HCT116 (cell line): ENCODE results near the gene CCM2. TPM values are rescaled to one million over a fixed set of nuclear protein-coding genes. Genes with fewer than 3 reads are reported as not detected.

Source experiments
- ATAC-seq: fragments of 200-7000 bp; cut with Tn5 transposase; 2 replicates; pipeline ENCODE4 v1.9.1; 2020; ENCODE audit warnings: mild to moderate bottlenecking, moderate library complexity
- BruUV-seq: library from RNA; stranded (reverse); fragments of 400-500 nt; replicated peaks from 2 replicates; lab custom pipeline; 2021; lab: Mats Ljungman, UMichigan
- CTCF ChIA-PET: fragments of 300-600 bp; sonication (Branson Sonifier 250); formaldehyde crosslinking; loops from one replicate; lab custom pipeline; 2021; ENCODE audit warnings: antibody characterized with exemption; lab: Charles Lee
- POLR2A ChIA-PET: fragments of 300-600, 350-600 bp; sonication (Branson Sonifier 250); formaldehyde crosslinking; loops from one replicate; lab custom pipeline; 2021; ENCODE audit warnings: antibody characterized with exemption; lab: Charles Lee
- RAD21 ChIA-PET, 2 experiments: fragments of 300-600 bp; sonication (Branson Sonifier 250); formaldehyde crosslinking; loops; one replicate each; lab custom pipeline; 2023; ENCODE audit warnings: low total read pairs in 2 of 2; ENCODE audit not compliant: uncharacterized antibody in 2 of 2, unreplicated experiment in 2 of 2, low non-redundant PET in 1 of 2; lab: Charles Lee
- DNase-seq: peaks from one replicate; pipeline ENCODE4 v3.0.0-alpha.2; 2010; ENCODE audit warnings: low read depth, low spot score
- H2AFZ ChIP-seq: fragments of 200-600 bp; shearing (Covaris generic), sonication (generic); 2 replicates; pipeline ENCODE4 v1.6.1; 2017; ENCODE audit warnings: low read depth, mixed run types, mixed read lengths, antibody characterized with exemption, low read length; ENCODE audit not compliant: poor library complexity, severe bottlenecking
- H3K27ac ChIP-seq: 2 replicates; pipeline ENCODE4 v1.5.1; 2012; ENCODE audit warnings: low read depth, low read length
- H3K27me3 ChIP-seq: fragments of 200-600 bp; sonication (generic); 2 replicates; pipeline ENCODE4 v1.6.1; 2016; ENCODE audit warnings: mixed run types, low read length, mixed read lengths; ENCODE audit not compliant: insufficient read depth
- H3K36me3 ChIP-seq, 2 experiments: fragments of 200-500 bp in 1 of 2; fragments of 200-600 bp in 1 of 2; sonication (Bioruptor generic) in 1 of 2; sonication (generic) in 1 of 2; 2 replicates each; pipeline versions ENCODE4 v1.5.1 to v1.6.1; 2014 to 2016; ENCODE audit warnings: low read length in 2 of 2, inconsistent platforms in 1 of 2, mixed read lengths in 1 of 2, mixed run types in 1 of 2; ENCODE audit not compliant: insufficient read depth in 2 of 2, control insufficient read depth in 1 of 2
- H3K4me1 ChIP-seq, 2 experiments: fragments of 200-600 bp in 1 of 2; sonication (generic) in 1 of 2; 2 replicates each; pipeline versions ENCODE4 v1.5.1 to v1.6.1; 2012 to 2017; ENCODE audit warnings: low read length in 2 of 2, inconsistent platforms in 1 of 2, mild to moderate bottlenecking in 1 of 2, mixed read lengths in 1 of 2, mixed run types in 1 of 2, moderate library complexity in 1 of 2; ENCODE audit not compliant: insufficient read depth in 2 of 2, control insufficient read depth in 1 of 2
- H3K4me2 ChIP-seq: fragments of 200-600 bp; sonication (generic); 2 replicates; pipeline ENCODE4 v1.6.1; 2017; ENCODE audit warnings: mixed run types, low read length, mixed read lengths
- H3K4me3 ChIP-seq, 2 experiments: fragments of 200-600 bp in 1 of 2; sonication (generic) in 1 of 2; replicated peaks in 1 of 2; 2 replicates each; pipeline ENCODE4 v1.5.1; 2011 to 2016; ENCODE audit warnings: low read length in 2 of 2, control low read depth in 1 of 2, low read depth in 1 of 2, mild to moderate bottlenecking in 1 of 2, mixed read lengths in 1 of 2, mixed run types in 1 of 2
- H3K79me2 ChIP-seq: fragments of 200-600 bp; sonication (generic); 2 replicates; pipeline ENCODE4 v1.6.1; 2017; ENCODE audit warnings: mild to moderate bottlenecking, mixed run types, low read length, moderate library complexity, mixed read lengths; ENCODE audit not compliant: insufficient read depth
- H3K9ac ChIP-seq: fragments of 200-600 bp; sonication (generic); 2 replicates; pipeline ENCODE4 v1.6.1; 2016; ENCODE audit warnings: low read length, mixed read lengths
- H3K9me2 ChIP-seq: fragments of 200-600 bp; sonication (generic), shearing (Covaris generic); 2 replicates; pipeline ENCODE4 v1.6.1; 2017; ENCODE audit warnings: mixed run types, mild to moderate bottlenecking, moderate library complexity; ENCODE audit not compliant: insufficient read depth
- H3K9me3 ChIP-seq, 2 experiments: fragments of 200-500 bp in 1 of 2; fragments of 200-600 bp in 1 of 2; sonication (Bioruptor generic) in 1 of 2; sonication (generic) in 1 of 2; 2 replicates each; pipeline ENCODE4 v1.6.1; 2014 to 2017; ENCODE audit warnings: low read length in 2 of 2, mixed read lengths in 2 of 2, inconsistent platforms in 1 of 2, low read depth in 1 of 2, mild to moderate bottlenecking in 1 of 2, mixed run types in 1 of 2, moderate library complexity in 1 of 2; ENCODE audit not compliant: control insufficient read depth in 1 of 2, insufficient read depth in 1 of 2
- H4K20me1 ChIP-seq: fragments of 200-600 bp; sonication (generic), shearing (Covaris generic); 2 replicates; pipeline ENCODE4 v1.6.1; 2017; ENCODE audit warnings: mixed run types, mild to moderate bottlenecking, moderate library complexity; ENCODE audit not compliant: insufficient read depth
- ATF3 ChIP-seq: IDR thresholded peaks from 2 replicates; pipeline ENCODE4 v1.6.1; 2012
- CBX3 ChIP-seq: IDR thresholded peaks from 2 replicates; pipeline ENCODE4 v1.6.1; 2012; ENCODE audit warnings: low read depth
- CEBPB ChIP-seq: IDR thresholded peaks from 2 replicates; pipeline ENCODE4 v1.6.1; 2012; ENCODE audit warnings: low read depth
- EGR1 ChIP-seq: IDR thresholded peaks from 2 replicates; pipeline ENCODE4 v1.6.1; 2012; ENCODE audit warnings: low read depth
- EZH2 ChIP-seq: fragments of 200-600 bp; sonication (generic); IDR thresholded peaks from 2 replicates; pipeline ENCODE4 v1.6.1; 2017; ENCODE audit warnings: antibody characterized with exemption, mixed run types
- EZH2phosphoT487 ChIP-seq: fragments of 200-600 bp; IDR thresholded peaks from 2 replicates; pipeline ENCODE4 v1.6.1; 2018; ENCODE audit warnings: antibody characterized with exemption, borderline replicate concordance
- FOSL1 ChIP-seq: IDR thresholded peaks from 2 replicates; pipeline ENCODE4 v1.6.1; 2012; ENCODE audit warnings: low read depth
- JUND ChIP-seq: IDR thresholded peaks from 2 replicates; pipeline ENCODE4 v1.6.1; 2012
- MAX ChIP-seq: IDR thresholded peaks from 2 replicates; pipeline ENCODE4 v1.6.1; 2012
- POLR2A ChIP-seq: IDR thresholded peaks from 2 replicates; pipeline ENCODE4 v1.7.0; 2011; ENCODE audit warnings: borderline replicate concordance; ENCODE audit not compliant: insufficient read depth, insufficient read length; ENCODE audit errors: extremely low read depth
- RAD21 ChIP-seq: IDR thresholded peaks from 2 replicates; pipeline ENCODE4 v1.6.1; 2012; ENCODE audit warnings: low read depth, mild to moderate bottlenecking
- REST ChIP-seq: IDR thresholded peaks from 2 replicates; pipeline ENCODE4 v1.6.1; 2012; ENCODE audit warnings: low read depth
- SIN3A ChIP-seq: IDR thresholded peaks from 2 replicates; pipeline ENCODE4 v1.6.1; 2012; ENCODE audit warnings: low read depth
- SRF ChIP-seq: IDR thresholded peaks from 2 replicates; pipeline ENCODE4 v1.6.1; 2012; ENCODE audit warnings: low read depth
- YY1 ChIP-seq: IDR thresholded peaks from 2 replicates; pipeline ENCODE4 v1.6.1; 2011; ENCODE audit warnings: low read length, low read depth, moderate library complexity, mild to moderate bottlenecking; ENCODE audit not compliant: insufficient replicate concordance; ENCODE audit errors: extremely low read depth
- ZFX ChIP-seq: fragments of 450-650 bp; IDR thresholded peaks from 2 replicates; pipeline ENCODE4 v1.6.1; 2017
- intact Hi-C: fragments of 100-400 bp; cut with micrococcal nuclease; formaldehyde crosslinking; loops from 2 replicates; pipeline ENCODE4 v1.10.0; 2022
- total RNA-seq: library from RNA; stranded (reverse); gene quantifications from one replicate; pipeline ENCODE4 v1.2.1, GENCODE V29; 2021; ENCODE audit not compliant: unreplicated experiment

CCM2 gene
- total RNA-seq, 1 experiment from 2014 or later, result 34.4 TPM

GRCh38 chr7:45036317-45036716 lies 36.3 kb downstream of the CCM2 start:
- no TSS peak for BruUV-seq
- RAD21 ChIA-PET, result no interaction called here

More at GRCh38 chr7:45036317-45036716, 36.3 kb downstream of the CCM2 start:
- H3K4me2 ChIP-seq, result no peak overlapping the region
- no peaks in the 10 kb centered on the region for H4K20me1 ChIP-seq
- H3K27ac ChIP-seq, result no peak overlapping the region
- TF ChIP-seq JUND (no peak), YY1 (no peak), FOSL1 (no peak), EZH2 (no peak), RAD21 (no peak), SRF (no peak), REST (no peak), ZFX (no peak), MAX (no peak), EGR1 (no peak), CBX3 (no peak), POLR2A (no peak), CEBPB (no peak), ATF3 (no peak), EZH2phosphoT487 (no peak), SIN3A (no peak)
- no peak overlapping the region for H2AFZ ChIP-seq
- ATAC-seq (no peak), DNase-seq (no peak)
- no peaks in the 10 kb centered on the region for H3K27me3 ChIP-seq
- no peaks in the 10 kb centered on the region for H3K36me3 ChIP-seq
- H3K79me2 ChIP-seq, result 0 out of 2 replicates have a peak, but pooled peaks cover 7% of the 10 kb centered on the region
- no peaks in the 10 kb centered on the region; a peak in 2 of 4 replicates for H3K4me1 ChIP-seq
- H3K4me3 ChIP-seq, result no peak overlapping the region
- ChIA-PET CTCF (no interaction called here), POLR2A (no interaction called here)
- H3K9me2 ChIP-seq, result no peaks in the 10 kb centered on the region
- no peaks in the 10 kb centered on the region for H3K9me3 ChIP-seq
- intact Hi-C loops, result no loop called here
- no peak overlapping the region for H3K9ac ChIP-seq
